ENCODE results near the gene PRICKLE3. TPM values are rescaled to one million over a fixed set of nuclear protein-coding genes. Genes with fewer than 3 reads are reported as not detected.
A peak's percentile ranks its signal among the peaks of the same experiment; 100 is the strongest.

Gene PRICKLE3
- total and polyA plus RNA-seq, 2 of the 4 experiments (the other 2 are of a cell fraction), result 3.4 to 6.4 TPM

DNA sequence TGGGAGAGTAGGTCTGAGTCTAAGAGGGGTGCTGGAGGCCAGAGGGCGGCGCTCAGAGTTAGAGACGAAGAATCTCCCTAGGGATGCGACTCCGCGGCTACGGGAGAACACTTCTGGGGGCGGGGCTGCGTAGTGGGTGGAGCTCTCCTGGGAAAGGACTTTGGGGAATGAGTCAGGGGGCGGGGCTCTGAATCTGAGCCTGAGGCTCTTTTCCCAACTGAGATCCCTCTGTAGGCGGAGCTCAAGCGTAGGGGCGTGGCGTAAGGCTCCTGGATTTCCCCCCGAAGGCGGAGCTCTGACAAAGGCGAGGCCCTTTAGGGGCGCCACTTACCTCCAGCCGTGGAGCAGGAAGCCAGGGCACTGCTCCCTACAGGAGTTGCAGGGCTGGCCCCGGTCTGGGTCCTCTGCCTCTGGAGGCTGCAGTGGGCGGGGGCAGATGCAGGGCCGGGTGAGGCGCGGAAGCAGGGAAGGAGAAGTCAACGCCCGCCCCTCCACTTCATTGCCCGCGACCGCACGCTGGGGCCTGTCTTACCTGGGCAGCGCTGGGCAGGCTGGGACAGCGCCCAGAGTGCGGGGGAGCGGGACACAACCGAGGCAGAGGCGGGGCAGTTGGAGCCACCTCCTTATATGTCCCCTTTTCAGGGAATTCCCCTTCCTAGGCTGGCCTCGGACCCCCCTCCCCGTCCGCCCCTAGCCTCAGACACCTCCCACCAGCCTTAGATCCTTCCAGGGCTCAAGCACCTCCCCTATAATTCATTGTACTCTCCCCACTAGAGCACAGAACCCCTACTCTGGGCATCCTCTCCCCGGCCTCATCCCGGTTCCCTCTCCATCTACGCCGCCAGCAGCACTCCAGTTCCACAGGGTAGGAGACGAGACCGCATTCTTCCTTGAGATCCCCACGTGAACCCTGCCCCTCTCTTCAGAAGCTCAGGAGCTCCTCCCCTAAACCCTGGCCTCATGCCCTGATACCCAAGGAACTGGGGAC is 1.6 kb downstream of the PRICKLE3 start (continued):
- TF ChIP-seq CHD1 (IDR thresholded peaks at IDR 0.05; ENCODE audit: low read depth, low read length) (no peak), NFE2L2 (IDR thresholded peaks at IDR 0.05; ENCODE audit: low read depth, low read length) (no peak), POLR2A (IDR thresholded peaks at IDR 0.05; ENCODE audit: low read depth, low read length) (no peak)

DNA sequence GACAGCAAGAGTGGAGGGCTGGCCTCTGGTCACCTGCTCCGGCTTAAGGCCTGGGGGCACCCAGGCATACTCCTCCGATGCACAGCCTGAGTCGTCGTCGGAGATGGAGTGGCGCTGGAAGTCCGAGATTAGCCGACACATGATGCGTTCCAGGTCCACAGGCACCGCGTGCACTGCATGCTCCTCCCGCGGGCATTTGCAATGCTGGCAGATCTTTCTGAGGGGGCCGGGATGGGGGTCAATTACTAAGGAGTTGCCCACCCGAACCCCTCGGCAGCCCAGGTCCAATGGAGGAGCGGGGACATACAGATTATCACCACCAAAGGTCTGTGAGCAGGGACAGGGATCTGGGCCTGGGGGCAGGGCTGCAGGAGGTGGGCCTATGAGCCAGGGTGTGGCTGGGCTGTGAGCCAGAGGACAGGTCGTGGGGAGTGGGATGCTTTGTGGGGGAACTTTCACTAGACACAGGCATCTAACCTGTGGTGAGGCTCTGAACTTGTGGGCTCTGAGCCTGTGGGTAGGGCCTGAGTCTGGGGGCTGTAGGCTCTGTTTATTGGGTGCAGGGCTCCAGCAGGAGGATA is 2.4 kb downstream of the PRICKLE3 start:
- H2BK20ac ChIP-seq (ENCODE audit: low read depth, low read length), result no peak overlapping the region
- H2AK5ac ChIP-seq (ENCODE audit: low read depth, low read length), result 0 out of 2 replicates have a peak overlapping the region, but pooled peaks have one; percentile 18
- TF ChIP-seq MAZ (IDR thresholded peaks at IDR 0.05; ENCODE audit: borderline replicate concordance, low read depth, low read length), result no peak
- H3K9ac ChIP-seq (ENCODE audit: low read depth, low read length), result no peak overlapping the region
- dilution Hi-C loops (cut with HindIII; ENCODE audit: low sequenced_read_pairs, unreplicated experiment) (no loop called here), in situ Hi-C loops (cut with MboI; ENCODE audit: low sequenced_read_pairs) (no loop called here), intact Hi-C loops (cut with micrococcal nuclease) (no loop called here)
- 87% methylated on average over 6 of the region's 18 CpGs; no CpG with 5 or more reads in 1 of the 2 experiments for WGBS, 2 experiments (ENCODE audit: extremely low coverage in 2 of 2, insufficient read length in 1 of 2)
- no peak overlapping the region for H3K4me3 ChIP-seq (ENCODE audit: insufficient read depth, low read depth, low read length)
- H3K27me3 ChIP-seq (ENCODE audit: control insufficient read depth, insufficient read depth, low read length), result no peaks in the 10 kb centered on the region
- no peak overlapping the region for H4K91ac ChIP-seq (ENCODE audit: insufficient read depth, low read depth, low read length)
- H3K56ac ChIP-seq (ENCODE audit: extremely low read depth, insufficient read depth, low read length), result no peak overlapping the region
- no peak overlapping the region for H3K18ac ChIP-seq (ENCODE audit: low read depth, low read length)
- peak overlapping the region; percentile 37 for H2AK9ac ChIP-seq (replicated peaks; ENCODE audit: low read depth, low read length, poor library complexity)
- H3K4me1 ChIP-seq (ENCODE audit: control insufficient read depth, insufficient read depth, low read length), result peaks cover 3% of the 10 kb centered on the region
- peaks cover 10% of the 10 kb centered on the region; the same call in 1 of the 2 replicates for H3K36me3 ChIP-seq (ENCODE audit: control insufficient read depth, insufficient read depth, low read length)
- no peak overlapping the region for H2BK15ac ChIP-seq (ENCODE audit: low read depth, low read length)
- no peak for DNase-seq
- H3K14ac ChIP-seq (replicated peaks; ENCODE audit: low read depth, low read length), result no peak overlapping the region
- ChIA-PET POLR2A (ENCODE audit: unreplicated experiment) (no interaction called here), CTCF (no interaction called here)
- H4K5ac ChIP-seq (ENCODE audit: low read depth, low read length), result no peak overlapping the region
- peak overlapping the region in 1 of 2 experiments; percentile 47; a peak in 1 of 4 replicates for H4K8ac ChIP-seq (ENCODE audit: low read depth in 2 of 2, low read length in 2 of 2)
- H3K79me1 ChIP-seq (ENCODE audit: low read depth in 1 of 2, low read length in 2 of 2), result peaks cover 5 to 22% of the 10 kb centered on the region in 2 experiments; a peak in 2 of 4 replicates
- no peak overlapping the region for H3K23ac ChIP-seq (ENCODE audit: low read depth, low read length)
- no peak overlapping the region for H2BK5ac ChIP-seq (ENCODE audit: low read depth, low read length, poor library complexity, severe bottlenecking)
- peak overlapping the region; percentile 69 for H2AFZ ChIP-seq (replicated peaks; ENCODE audit: low read length, poor library complexity)
- H3K27ac ChIP-seq (ENCODE audit: insufficient read depth, low read length), result no peak overlapping the region
- H3K4ac ChIP-seq (ENCODE audit: low read depth, low read length), result no peak overlapping the region
- peak overlapping the region; percentile 73 for H3K4me2 ChIP-seq (ENCODE audit: low read depth, low read length)
- H3K9me3 ChIP-seq (ENCODE audit: control insufficient read depth, insufficient read depth, low read length), result no peaks in the 10 kb centered on the region
- BruUV-seq (replicated peaks), result no TSS peak
- no peak overlapping the region for H2BK120ac ChIP-seq (ENCODE audit: low read depth, low read length)
- ATAC-seq (ENCODE audit: low read depth), result no peak
- H4K20me1 ChIP-seq (ENCODE audit: insufficient read depth, low read length), result no peaks in the 10 kb centered on the region
- H3K9me1 ChIP-seq (ENCODE audit: insufficient read depth, low read length), result peaks cover 3% of the 10 kb centered on the region; the same call in 1 of the 2 replicates
